Endothelial cell (in vitro differentiated cells): ENCODE results near the gene ASCL5. TPM values are rescaled to one million over a fixed set of nuclear protein-coding genes. Genes with fewer than 3 reads are reported as not detected.

Experiments used
- DNase-seq: peaks from one replicate; pipeline ENCODE4 v3.0.0; 2021; ENCODE audit warnings: low spot score
- H3K27ac Mint-ChIP-seq: one replicate; pipeline ENCODE4 v1.8.0; 2021; ENCODE audit warnings: mixed read lengths, inconsistent platforms; ENCODE audit not compliant: unreplicated experiment
- H3K27me3 Mint-ChIP-seq: one replicate; pipeline ENCODE4 v1.8.0; 2021; ENCODE audit warnings: mild to moderate bottlenecking, moderate library complexity, mixed read lengths, inconsistent platforms; ENCODE audit not compliant: unreplicated experiment
- H3K36me3 Mint-ChIP-seq: one replicate; pipeline ENCODE4 v1.8.0; 2021; ENCODE audit warnings: mild to moderate bottlenecking, low read depth, mixed read lengths, inconsistent platforms; ENCODE audit not compliant: unreplicated experiment
- H3K4me1 Mint-ChIP-seq: one replicate; pipeline ENCODE4 v1.8.0; 2021; ENCODE audit warnings: mild to moderate bottlenecking, mixed read lengths, inconsistent platforms; ENCODE audit not compliant: unreplicated experiment
- H3K4me3 Mint-ChIP-seq: one replicate; pipeline ENCODE4 v1.8.0; 2021; ENCODE audit warnings: mild to moderate bottlenecking, mixed read lengths, inconsistent platforms; ENCODE audit not compliant: unreplicated experiment
- H3K9me3 Mint-ChIP-seq: one replicate; pipeline ENCODE4 v1.8.0; 2021; ENCODE audit warnings: mixed read lengths, inconsistent platforms; ENCODE audit not compliant: unreplicated experiment
- total RNA-seq: library from RNA; stranded (reverse); fragmentation: NEBNext Ultra II Directional; extraction: Animal tissue kit (Norgen Biotek cat#: 25700); gene quantifications from one replicate; pipeline ENCODE4 v1.2.1, GENCODE V29; 2021; ENCODE audit not compliant: unreplicated experiment
- TF ChIP-seq, protein P1 (sequence below): fragments of 200-600 bp; sonication (generic); IDR thresholded peaks from one replicate; pipeline ENCODE4 v1.5.0; 2021; ENCODE audit warnings: antibody characterized with exemption; ENCODE audit not compliant: unreplicated experiment

The ASCL5 gene
- total RNA-seq, 1 donor from 2014 or later, result not detected

- peaks cover 3% of the 10 kb centered on the region for H3K27me3 Mint-ChIP-seq
- DNase-seq, result no peak
- TF ChIP-seq, protein P1, sequence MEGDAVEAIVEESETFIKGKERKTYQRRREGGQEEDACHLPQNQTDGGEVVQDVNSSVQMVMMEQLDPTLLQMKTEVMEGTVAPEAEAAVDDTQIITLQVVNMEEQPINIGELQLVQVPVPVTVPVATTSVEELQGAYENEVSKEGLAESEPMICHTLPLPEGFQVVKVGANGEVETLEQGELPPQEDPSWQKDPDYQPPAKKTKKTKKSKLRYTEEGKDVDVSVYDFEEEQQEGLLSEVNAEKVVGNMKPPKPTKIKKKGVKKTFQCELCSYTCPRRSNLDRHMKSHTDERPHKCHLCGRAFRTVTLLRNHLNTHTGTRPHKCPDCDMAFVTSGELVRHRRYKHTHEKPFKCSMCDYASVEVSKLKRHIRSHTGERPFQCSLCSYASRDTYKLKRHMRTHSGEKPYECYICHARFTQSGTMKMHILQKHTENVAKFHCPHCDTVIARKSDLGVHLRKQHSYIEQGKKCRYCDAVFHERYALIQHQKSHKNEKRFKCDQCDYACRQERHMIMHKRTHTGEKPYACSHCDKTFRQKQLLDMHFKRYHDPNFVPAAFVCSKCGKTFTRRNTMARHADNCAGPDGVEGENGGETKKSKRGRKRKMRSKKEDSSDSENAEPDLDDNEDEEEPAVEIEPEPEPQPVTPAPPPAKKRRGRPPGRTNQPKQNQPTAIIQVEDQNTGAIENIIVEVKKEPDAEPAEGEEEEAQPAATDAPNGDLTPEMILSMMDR, result no peak
- no peaks in the 10 kb centered on the region for H3K36me3 Mint-ChIP-seq
- no peak overlapping the region for H3K4me3 Mint-ChIP-seq
- H3K27ac Mint-ChIP-seq, result no peak overlapping the region
- peaks cover 10% of the 10 kb centered on the region for H3K4me1 Mint-ChIP-seq
- H3K9me3 Mint-ChIP-seq, result no peaks in the 10 kb centered on the region
These were observed 35.7 kb downstream of the ASCL5 start for GRCh38 chr1:201091256-201091655.

DNA sequence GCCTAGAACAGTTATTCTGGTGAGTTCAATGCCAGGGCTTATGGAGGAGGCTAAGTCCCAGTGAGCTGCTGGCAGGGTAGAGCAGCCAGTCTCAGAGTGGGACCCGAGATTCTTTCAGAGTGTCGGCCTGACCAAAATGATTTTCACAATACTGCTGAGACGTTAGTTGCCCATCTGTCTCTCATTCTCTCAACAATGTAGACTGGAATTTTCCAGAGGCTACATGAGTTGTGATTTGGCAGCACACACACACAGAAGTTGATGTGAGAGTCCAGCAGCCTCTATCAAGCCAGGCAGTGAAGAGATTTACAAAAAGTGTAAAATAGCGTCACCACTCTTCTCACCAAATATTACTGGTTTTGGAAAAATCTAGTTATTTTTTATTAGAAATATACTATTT, 36.4 kb downstream of the ASCL5 start:
- TF ChIP-seq, protein P1, result no peak
- Mint-ChIP-seq H3K27me3 (peaks cover 3% of the 10 kb centered on the region), H3K4me3 (no peak overlapping the region), H3K9me3 (no peaks in the 10 kb centered on the region), H3K36me3 (no peaks in the 10 kb centered on the region), H3K27ac (no peak overlapping the region), H3K4me1 (peaks cover 12% of the 10 kb centered on the region)
- no peak for DNase-seq

- H3K9me3 Mint-ChIP-seq, result no peaks in the 10 kb centered on the region
- peaks cover 17% of the 10 kb centered on the region for H3K4me1 Mint-ChIP-seq
- TF ChIP-seq, protein P1, result no peak
- no peak for DNase-seq
- no peak overlapping the region for H3K4me3 Mint-ChIP-seq
- H3K36me3 Mint-ChIP-seq, result no peaks in the 10 kb centered on the region
- no peak overlapping the region for H3K27ac Mint-ChIP-seq
- H3K27me3 Mint-ChIP-seq, result peaks cover 3% of the 10 kb centered on the region
These were observed 37.4 kb downstream of the ASCL5 start for GRCh38 chr1:201089596-201089995.

- no peak for DNase-seq
- Mint-ChIP-seq H3K27ac (no peak overlapping the region), H3K9me3 (no peaks in the 10 kb centered on the region), H3K36me3 (no peaks in the 10 kb centered on the region), H3K27me3 (peaks cover 3% of the 10 kb centered on the region), H3K4me3 (no peak overlapping the region), H3K4me1 (peaks cover 23% of the 10 kb centered on the region)
- TF ChIP-seq, protein P1, result no peak
These were observed 38.0 kb downstream of the ASCL5 start for GRCh38 chr1:201088901-201089525.

DNA sequence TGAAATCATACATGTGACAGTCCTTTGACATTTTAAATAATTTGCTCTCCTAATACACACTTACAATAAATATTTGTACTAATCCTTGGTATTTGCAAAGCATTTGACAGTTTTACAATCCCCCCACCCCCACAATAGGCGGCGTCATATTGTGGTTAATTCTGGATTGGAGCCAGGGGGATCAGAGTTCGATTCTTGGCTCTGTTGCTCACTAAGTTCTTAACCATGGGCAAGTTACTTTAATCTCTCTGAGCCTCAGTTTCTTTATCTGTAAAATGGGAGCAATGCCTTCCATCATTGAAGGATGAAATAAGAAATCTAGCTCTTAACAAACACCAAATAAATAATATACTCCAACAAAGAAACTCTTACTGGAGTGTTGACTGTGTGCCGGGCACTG, 38.6 kb downstream of the ASCL5 start:
- DNase-seq, result no peak
- Mint-ChIP-seq H3K4me3 (no peak overlapping the region), H3K9me3 (no peaks in the 10 kb centered on the region), H3K27me3 (peaks cover 3% of the 10 kb centered on the region), H3K36me3 (no peaks in the 10 kb centered on the region), H3K27ac (no peak overlapping the region), H3K4me1 (peaks cover 24% of the 10 kb centered on the region)
- TF ChIP-seq, protein P1, result no peak
